Hematopoietic multipotent progenitor cell treated with erythropoietin and hydrocortisone succinate and interleukin-3 and kit ligand, for 6 days (in vitro differentiated cells): ENCODE data around the gene SYNE4.
"Not testable (repeated sequence)": the region's sequence is repeated elsewhere in the genome, so short reads cannot be mapped to it uniquely, and the experiment has no call there.

Experiments
- DNase-seq: peaks from one replicate; pipeline ENCODE4 v3.0.0-alpha.2; 2015

Gene SYNE4

DNA sequence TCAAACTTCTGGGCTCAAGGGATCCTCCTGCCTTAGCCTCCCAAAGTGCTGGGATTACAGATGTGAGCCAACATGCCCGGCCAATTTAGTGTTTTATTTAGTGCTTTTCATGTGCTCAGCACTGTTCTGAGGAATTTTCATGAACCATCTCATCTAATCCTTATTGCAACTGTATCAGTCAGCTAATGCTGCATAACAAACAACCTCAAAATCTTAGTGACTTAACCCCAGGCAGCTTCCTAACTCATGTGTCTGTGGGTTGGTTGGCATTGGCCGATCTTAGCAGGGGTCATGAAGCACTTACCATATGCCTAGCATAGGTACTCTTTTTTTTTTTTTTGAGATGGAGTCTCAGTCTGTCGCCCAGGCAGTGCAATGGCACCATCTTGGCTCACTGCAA, 19.8 kb downstream of the SYNE4 start:
- no peak for DNase-seq

DNA sequence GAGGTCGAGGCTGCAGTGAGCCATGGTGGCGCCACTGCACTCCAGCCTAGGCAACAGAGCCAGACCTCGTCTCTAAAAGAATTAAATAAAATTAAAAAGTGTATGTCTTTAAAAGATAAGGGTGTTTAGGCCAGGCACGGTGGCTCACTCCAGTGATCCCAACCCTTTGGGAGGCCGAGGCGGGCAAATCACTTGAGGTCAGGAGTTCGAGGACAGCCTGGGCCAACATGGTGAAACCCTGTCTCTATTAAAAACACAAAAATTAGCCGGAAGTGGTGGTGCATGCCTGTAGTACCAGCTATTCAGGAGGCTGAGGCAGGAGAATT, 21.1 kb downstream of the SYNE4 start:
- DNase-seq = no peak

DNA sequence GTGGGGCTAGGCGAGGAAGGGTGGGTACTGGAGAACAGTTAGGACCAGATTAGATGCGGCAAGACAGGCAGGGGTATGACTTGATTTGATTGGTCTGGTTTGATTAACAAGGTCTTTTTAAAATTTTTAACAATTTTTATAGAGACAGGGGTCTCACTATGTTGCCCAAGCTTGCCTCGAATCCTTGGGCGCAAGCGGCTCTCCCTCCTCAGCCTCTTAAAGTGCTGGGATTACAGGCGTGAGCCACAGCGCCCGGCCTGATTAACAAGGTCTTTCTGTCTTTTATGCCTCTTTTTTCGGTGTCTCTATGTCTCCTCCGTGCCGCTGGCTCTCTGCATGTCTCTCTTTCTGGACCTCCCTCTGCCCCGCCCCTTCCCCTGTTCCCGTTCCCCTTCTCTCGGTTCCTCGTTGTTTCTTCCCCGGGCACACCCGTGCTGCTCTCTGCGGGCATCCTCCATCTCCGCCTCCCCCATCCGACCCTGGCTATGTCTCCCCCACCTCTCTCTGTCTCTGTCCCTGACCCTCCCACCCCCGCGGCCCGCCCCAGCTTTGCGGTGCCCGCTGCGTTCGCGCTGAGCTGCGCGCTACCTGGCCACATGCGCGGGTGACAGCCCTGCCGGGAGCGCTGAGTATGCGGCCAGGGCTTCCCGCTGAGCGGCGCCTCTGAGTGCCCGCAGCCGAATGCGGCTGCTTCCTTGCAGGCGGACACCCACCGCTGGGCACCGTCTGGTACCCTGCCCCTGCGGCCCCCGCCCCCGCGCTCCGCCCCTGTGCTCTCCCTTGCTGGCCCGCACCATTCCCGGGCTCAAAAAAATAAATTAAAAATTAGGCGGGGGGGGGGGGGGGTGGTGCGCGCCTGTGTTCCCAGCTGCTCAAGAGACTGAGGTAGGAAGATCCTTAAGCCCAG, 21.7 kb downstream of the SYNE4 start:
- peak; percentile 54 for DNase-seq

DNA sequence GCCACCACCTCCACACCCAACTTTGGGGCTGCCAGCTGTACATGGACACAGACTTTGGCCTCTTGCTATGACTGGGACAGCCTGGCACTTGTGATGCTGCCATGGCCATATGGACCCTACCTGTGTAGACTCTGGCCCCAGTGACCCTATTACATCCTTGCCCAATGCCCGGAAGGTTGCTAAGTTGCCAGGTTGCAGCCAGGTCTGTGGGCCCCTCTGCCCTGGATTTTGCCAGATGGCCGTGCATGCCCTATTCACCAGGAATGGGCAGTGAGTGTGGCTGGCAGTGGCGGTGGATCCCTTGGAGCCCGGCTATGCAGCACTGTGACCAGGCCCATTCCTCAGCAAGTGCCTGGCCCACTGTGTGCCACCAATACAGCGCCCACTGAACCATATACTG, 22.5 kb downstream of the SYNE4 start:
- no peak for DNase-seq

DNA sequence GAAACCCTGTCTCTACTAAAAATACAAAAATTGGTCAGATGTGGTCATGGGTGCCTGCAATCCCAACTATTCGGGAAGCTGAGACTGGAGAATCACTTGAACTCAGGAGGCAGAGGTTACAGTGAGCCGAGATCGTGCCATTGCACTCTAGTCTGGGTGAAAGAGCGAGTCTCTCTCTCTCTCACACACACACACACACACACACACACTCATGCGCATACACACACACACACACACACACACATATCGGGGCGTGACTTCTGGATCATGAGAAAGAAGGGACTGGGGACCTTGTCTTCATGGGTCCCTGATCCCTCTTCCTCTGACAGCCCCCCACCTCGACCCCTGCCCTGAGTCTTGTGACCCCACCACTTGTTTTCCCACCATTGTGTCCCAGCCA, 25.4 kb downstream of the SYNE4 start:
- DNase-seq = no peak

DNA sequence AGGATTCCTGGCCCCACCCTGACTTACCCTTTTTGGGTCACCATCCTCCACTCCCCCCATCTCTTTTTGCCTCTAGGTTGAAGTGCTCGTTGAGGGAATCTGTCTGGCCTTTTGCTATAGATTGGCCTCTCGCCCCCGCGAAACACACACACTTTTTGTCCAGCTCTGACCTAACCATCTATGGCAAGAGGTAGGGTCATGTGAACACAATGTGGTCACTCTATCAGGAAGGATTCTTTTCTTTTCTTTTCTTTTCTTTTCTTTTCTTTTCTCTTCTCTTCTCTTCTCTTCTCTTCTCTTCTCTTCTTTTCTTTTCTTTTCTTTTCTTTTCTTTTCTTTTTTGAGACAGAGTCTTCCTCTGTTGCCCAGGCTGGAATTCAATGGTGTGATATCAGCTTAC, 27.6 kb downstream of the SYNE4 start:
- not testable (repeated sequence) for DNase-seq

DNA sequence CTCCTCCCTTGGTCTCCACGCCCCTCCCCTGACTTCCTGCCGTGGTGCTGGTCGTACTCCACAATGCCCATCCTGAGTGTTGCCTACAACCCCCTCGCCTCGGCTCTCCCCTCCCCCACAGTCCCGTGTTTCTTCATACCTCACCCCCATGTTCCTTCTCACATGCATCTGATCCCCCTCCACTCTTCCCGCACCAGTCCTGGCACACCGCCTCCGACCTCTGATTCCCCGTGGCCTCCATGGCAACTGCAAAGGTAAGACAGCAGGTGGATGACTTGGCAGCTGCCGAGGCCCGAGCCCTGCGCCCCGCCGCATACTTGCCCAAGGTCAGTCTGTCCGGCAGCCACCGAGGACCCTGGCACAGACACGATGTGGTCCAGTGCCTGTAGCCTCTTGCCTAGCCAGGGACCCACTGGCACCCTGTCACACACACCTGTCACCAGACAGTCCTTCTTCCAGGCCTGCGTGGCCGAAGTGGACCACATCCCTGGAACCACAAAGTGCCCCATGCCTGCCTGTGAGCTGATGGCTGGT, 29.7 kb downstream of the SYNE4 start:
- no peak for DNase-seq

DNA sequence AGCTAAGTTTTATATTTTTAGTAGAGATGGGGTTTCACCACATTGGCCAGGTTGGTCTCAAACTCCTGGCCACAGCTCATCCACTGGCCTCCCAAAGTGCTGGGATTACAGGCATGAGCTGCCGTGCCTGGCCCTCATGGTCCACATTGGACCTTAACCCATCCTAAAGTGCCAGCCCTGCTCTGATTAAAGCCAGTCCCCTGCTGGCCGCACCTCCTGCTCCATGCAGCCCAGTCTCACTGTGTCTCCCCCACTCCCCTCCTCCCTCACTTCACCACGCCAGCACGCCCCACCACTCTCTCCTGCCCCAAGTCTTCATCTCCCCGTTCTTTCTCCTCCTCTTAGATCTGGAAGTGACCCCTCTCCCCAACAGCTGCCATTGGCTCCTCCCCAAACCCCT, 30.3 kb downstream of the SYNE4 start:
- no peak for DNase-seq

DNA sequence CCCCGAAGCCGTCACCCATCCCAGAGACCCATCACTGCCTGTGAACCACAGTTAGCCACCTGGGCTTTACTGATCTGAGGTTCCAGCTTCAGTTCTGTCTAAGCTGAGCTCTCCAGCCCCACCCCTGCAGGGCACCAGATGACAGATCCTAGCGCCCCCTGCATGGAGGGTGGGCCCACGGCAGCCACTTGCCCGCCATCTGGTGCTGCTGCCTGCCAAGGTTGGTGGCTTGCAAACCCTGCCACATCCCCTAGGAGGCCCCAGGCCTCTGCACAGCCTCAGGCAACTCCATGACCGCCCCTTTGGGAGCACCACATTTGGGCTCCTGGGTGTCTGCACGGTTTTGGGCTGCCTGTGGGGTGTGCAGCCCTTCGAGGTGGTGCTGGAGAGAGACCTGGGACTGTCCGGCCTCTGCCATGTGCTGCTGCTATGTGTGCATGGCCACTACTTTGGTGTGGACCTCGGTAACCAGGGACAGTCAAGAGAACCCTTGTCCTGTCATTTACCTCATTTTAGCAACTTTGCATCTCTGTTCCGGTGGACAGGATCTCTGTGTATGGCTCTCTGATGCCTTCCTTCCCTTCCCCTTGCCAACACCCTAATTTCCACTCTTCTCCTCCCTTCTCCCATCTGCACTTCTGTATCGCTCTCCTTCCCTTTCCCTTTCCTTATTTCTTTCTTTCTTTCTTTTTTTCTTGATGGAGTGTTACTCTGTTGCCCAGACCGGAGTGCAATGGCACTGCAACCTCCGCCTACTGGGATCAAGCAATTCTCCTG, 31.0 kb downstream of the SYNE4 start:
- peak; percentile 80 for DNase-seq

DNA sequence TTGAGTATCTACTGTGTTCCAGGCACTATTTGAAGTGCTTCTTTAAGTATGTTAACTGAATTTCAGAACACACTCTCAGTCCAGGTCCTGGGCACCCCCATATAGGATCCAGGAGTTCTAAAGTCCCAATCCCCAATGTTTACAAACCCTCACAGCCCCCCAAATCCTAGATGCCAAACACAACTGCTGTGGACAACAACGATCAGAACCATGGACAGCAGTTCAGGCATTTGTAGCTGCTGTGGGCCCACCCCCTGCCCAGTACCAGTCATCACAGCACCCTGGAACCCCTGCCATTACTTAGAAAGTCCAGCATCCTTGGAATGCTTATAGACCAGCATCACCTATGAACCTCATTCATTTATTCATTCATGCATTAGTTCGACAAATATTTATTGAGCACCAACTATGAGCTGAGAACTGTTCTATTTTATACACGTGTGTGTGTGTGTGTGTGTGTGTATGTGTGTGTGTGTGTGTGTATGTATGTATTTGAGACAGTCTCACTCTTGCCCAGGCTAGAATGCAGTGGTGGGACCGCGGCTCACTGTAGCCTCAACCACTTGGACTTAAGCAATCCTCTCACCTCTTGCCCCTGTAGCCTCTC, 32.9 kb downstream of the SYNE4 start:
- peak; percentile 76 for DNase-seq

DNA sequence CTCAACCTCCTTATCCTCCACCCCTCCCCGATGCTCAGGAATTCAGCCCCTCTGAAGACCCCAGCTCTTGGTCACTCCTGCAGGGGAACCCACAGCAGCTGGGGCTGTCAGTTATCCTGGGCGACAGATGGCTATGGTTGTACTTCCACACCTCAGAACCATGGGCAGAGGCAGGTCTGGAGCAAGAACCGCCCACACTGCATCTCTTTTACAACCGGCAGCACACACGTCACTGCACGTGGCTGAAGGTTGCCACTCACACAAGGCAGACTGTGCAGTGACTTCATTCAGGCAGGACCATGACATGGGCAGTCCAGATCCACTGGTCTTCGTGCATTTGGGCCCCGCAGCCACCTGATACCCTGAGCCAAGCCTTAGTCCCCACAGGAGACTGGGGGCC, 35.1 kb downstream of the SYNE4 start:
- DNase-seq = no peak

DNA sequence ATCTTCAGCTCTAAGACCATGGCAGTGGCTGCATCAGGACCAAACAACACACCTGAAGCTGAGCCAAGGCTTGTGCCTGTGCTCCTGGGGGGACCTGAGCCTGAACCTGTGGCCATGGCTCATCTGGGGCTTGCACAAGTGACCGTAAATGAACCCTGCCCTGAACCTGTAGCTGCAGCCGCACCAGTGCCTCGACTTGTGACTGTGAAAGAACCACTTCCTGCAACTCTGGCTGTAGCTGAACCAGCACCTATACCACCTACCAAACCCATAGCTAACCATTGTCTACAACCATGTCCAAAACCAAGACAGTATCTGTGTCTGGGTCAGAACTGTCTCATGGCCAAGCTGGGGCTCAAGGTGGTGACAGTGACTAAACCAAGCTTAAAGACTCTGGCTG, 41.8 kb downstream of the SYNE4 start:
- no peak for DNase-seq

DNA sequence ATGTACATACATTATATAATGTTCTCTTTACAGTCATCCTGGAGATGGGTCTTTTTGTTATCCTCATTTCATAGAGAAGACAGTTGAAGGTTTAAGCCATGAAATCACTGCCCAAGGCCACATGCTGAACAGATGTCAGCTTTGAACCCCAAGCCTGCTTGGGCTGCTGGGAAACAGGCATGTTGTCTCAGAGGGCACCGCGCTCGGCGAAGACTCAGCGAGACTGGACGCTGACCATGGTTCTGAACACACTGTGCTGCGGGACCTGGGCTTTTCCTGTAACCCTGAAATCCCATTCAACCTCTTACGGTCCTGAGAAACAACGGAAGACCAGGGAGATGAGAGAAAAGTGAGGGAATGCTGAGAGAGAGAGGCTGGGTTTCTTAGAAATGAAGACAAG, 45.1 kb downstream of the SYNE4 start:
- DNase-seq = peak; percentile 78

DNA sequence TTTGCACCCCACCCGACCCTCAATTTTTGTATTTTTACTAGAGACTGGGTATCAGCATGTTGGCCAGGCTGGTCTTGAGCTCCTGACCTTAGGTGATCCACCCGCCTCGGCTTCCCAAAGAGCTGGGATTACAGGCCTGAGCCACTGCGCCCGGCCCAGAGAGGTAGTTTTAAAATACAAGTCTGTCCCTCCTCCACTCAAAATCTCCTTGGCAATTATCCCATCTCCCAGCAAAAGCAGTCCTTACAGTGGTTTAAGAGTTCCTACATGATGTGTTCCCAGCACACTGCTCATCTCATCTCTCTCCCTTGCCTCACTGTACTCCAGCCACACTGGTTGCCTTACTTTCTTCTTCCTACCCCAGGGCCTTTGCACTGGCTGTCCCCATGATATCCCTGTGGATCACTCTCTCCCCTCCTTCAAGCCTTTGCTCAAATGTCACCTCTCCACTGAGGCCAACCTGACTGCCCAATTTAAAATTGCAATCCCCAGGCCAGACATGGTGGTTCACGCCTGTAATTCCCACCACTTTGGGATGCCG, 48.1 kb downstream of the SYNE4 start:
- DNase-seq = no peak

DNA sequence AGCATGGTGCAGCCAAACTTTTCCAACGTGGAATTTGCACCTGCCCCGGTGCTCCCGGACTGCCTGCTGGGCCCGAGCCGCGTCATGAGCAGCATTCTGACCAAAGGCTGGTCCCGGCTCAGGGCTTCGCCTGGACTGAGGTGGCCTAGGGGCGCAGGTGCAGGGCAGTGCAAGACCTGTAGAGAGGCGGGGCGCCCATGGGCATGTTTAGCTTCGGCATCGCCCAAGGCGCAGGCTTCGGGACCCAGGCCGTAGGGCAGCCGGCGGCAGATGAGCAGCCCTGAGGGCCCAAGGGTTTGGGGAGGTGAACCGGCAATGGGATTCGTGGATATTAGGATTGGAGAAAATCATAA, 48.7 kb downstream of the SYNE4 start:
- no peak for DNase-seq

DNA sequence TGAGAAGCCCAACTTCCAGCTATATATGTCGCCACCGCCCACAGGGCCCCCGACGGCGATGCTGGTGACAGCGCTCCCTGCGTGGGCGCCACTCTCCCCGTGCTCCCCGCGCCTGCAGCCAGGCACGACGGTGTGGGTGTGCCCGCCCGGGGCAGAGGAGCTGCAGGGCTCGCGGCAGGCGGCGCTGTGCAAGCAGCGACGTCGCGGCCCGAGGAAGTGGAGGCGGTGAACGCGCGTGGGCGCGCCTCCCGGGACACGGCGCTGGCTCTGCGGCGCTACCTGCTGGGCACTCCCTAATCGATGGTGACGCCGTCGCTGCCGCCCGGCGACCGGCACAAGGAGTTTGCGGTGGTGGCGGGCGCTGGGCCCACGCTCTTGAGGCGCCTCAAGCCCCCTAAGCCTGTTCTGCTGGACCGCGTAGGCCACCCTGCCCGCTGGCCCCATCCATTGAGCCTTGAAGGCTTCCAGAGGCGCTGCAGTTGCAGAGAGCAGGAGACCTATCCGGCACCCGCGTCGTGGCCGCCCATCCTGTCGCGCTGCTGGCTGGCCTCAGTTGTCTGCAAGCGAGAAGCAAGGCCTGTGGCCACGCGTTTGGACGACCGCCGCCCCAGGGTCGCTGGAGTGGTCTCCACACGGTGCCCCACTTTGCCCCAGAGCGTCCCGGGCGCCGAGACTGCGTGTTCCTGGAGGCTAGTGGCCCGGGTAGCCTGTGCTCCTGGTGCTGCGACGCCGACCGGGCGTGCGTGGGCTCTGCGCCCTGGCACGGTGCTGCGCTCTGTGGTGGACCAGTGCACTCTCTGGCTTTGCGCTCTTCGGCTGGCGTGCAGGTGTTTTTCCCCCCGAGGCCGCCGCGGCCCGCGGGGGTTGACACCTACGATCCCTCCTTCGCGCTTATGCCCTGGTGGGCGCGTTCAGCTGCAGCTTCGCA, 49.3 kb downstream of the SYNE4 start:
- DNase-seq = peak; percentile 24

DNA sequence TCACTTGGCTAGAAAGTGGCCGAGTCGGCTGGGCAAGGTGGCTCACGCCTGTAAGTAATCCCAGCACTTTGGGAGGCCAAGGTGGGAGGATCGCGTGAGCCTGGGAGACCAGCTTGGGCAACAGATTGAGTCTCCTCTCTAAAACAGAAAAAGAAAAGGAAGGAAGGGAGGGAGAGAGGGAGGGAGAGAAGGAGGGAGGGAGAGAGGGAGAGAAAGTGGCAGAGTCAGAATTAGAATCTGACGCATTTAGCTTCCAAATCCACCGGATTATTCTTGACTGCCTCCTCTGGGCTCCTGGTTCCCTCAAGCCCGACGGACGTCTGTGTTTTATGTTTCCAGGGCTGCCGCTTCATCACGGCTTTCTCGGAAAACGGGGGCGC, 50.0 kb downstream of the SYNE4 start:
- DNase-seq = no peak

DNA sequence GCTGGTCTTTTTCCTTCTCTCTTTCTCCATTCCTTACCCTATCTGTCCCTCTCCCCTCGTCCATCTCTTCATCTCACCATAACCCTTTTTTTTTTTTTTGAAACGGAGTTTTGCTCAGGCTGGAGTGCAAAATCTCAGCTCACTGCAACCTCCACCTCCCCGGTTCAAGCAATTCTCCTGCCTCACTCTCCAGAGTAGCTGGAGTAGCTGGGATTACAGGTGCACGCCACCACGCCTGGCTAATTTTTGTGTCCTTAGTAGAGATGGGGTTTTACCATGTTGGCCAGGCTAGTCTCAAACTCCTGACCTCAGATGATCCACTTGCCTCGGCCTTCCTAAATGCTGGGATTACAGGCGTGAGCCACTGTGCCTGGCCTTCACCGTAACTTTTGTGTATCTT, 51.2 kb downstream of the SYNE4 start:
- not testable (repeated sequence) for DNase-seq

DNA sequence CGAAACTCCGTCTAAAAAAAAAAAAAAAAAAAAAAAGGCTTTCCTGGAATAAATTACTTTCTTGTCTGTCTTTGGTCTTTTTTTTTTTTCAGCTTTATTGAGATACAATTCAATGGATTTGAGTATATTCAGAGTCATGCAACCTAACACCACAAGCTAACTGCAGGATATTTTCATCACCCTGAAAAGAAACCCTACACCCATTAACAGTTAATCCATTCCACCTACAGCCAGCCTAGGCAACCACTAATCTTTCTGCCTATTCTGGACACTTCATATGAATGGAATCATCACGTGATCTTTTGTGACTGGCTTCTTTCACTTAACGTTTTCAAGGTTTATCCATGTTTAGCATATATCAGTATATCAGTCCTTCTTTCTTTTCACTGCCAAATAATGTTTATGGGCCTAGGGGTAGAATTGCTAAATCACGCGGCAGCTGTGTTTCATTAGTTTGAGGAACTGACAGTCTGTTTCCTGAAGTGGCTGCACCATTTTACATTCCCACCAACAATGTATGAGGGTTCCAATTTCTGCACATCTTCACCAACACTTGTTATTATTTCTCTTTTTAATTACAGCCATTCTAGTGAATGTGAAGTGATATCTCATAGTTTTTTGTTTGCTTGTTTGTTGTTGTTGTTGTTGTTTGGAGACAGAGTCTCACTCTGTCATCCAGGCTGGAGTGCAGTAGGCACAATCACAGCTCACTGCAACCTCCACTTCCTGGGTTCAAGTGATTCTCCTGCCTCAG, 52.6 kb downstream of the SYNE4 start:
- DNase-seq = no peak
